H1 (cell line): ENCODE results near the gene KRTAP10-3. TPM values are rescaled to one million over a fixed set of nuclear protein-coding genes. Genes with fewer than 3 reads are reported as not detected.
A peak's percentile ranks its signal among the peaks of the same experiment; 100 is the strongest.

Experiments
- CTCF ChIA-PET: fragments of 300-600 bp; sonication (Branson Sonifier 250); formaldehyde crosslinking; loops from one replicate; lab custom pipeline; 2021; ENCODE audit not compliant: partially characterized antibody; lab: Charles Lee
- POLR2A ChIA-PET: fragments of 300-600 bp; sonication (Branson Sonifier 250); formaldehyde crosslinking; loops from one replicate; lab custom pipeline; 2021; ENCODE audit warnings: inconsistent platforms; ENCODE audit not compliant: partially characterized antibody; lab: Charles Lee
- DNase-seq, 2 experiments: peaks; one replicate each; pipeline versions ENCODE4 v3.0.0 to v3.0.0-alpha.2; 2010 to 2022; ENCODE audit warnings: low spot score in 2 of 2, low read depth in 1 of 2, mixed read lengths in 1 of 2
- FAIRE-seq: peaks from 2 replicates; lab custom pipeline; 2011; peaks lifted over from hg19 to GRCh38; lab: Jason Lieb, UNC
- H2AFZ ChIP-seq: 2 replicates; pipeline ENCODE4 v1.8.1; 2012; ENCODE audit warnings: low read length, inconsistent platforms
- H2AK5ac ChIP-seq: 2 replicates; pipeline ENCODE4 v1.6.1; 2013; ENCODE audit warnings: low read depth, low read length
- H2BK120ac ChIP-seq: replicated peaks from 2 replicates; pipeline ENCODE3; 2013; ENCODE audit warnings: low read depth, low read length, inconsistent platforms
- H2BK12ac ChIP-seq: 2 replicates; pipeline ENCODE4 v1.6.1; 2013; ENCODE audit warnings: low read depth, low read length
- H2BK15ac ChIP-seq: 2 replicates; pipeline ENCODE4 v1.6.1; 2013; ENCODE audit warnings: low read length
- H2BK20ac ChIP-seq: 2 replicates; pipeline ENCODE4 v1.6.1; 2013; ENCODE audit warnings: low read length
- H2BK5ac ChIP-seq: 2 replicates; pipeline ENCODE4 v1.6.1; 2013; ENCODE audit warnings: low read depth, low read length
- H3K14ac ChIP-seq: 2 replicates; pipeline ENCODE4 v1.6.1; 2013; ENCODE audit warnings: inconsistent platforms; ENCODE audit not compliant: insufficient read length
- H3K18ac ChIP-seq: 2 replicates; pipeline ENCODE4 v1.6.1; 2013; ENCODE audit warnings: low read length; ENCODE audit errors: extremely low read depth
- H3K23ac ChIP-seq: 2 replicates; pipeline ENCODE4 v1.6.1; 2013; ENCODE audit warnings: inconsistent platforms; ENCODE audit not compliant: insufficient read length
- H3K23me2 ChIP-seq: 2 replicates; pipeline ENCODE4 v1.6.1; 2013; ENCODE audit warnings: low read depth, low read length
- H3K27ac ChIP-seq: 2 replicates; pipeline ENCODE4 v1.6.1; 2011; ENCODE audit warnings: low read depth, low read length, inconsistent platforms
- H3K27me3 ChIP-seq, 4 experiments: replicated peaks in 1 of 4; 1 replicate in 1 of 4; 2 replicates in 3 of 4; pipeline versions ENCODE4 v1.6.1 to v1.8.1; 2011 to 2013; ENCODE audit warnings: low read length in 3 of 4, mild to moderate bottlenecking in 3 of 4, inconsistent platforms in 2 of 4, mixed read lengths in 2 of 4, moderate library complexity in 1 of 4; ENCODE audit not compliant: control insufficient read depth in 3 of 4, insufficient read depth in 3 of 4; ENCODE audit errors: extremely low read depth in 1 of 4
- H3K36me3 ChIP-seq, 4 experiments: 2 replicates each; pipeline versions ENCODE4 v1.6.1 to v1.8.1; 2011 to 2013; ENCODE audit warnings: mild to moderate bottlenecking in 4 of 4, low read length in 3 of 4, moderate library complexity in 2 of 4, control low read depth in 1 of 4, inconsistent platforms in 1 of 4; ENCODE audit not compliant: insufficient read depth in 4 of 4, control insufficient read depth in 2 of 4
- H3K4ac ChIP-seq: replicated peaks from 2 replicates; pipeline ENCODE3; 2013; ENCODE audit warnings: low read length, low read depth, mixed read lengths, inconsistent platforms; ENCODE audit not compliant: insufficient read length
- H3K4me1 ChIP-seq, 4 experiments: replicated peaks in 1 of 4; 1 replicate in 1 of 4; 2 replicates in 3 of 4; pipeline versions ENCODE4 v1.6.1 to v1.8.1; 2011 to 2013; ENCODE audit warnings: low read length in 3 of 4, inconsistent platforms in 2 of 4, mixed read lengths in 1 of 4; ENCODE audit not compliant: insufficient read depth in 4 of 4, control insufficient read depth in 3 of 4
- H3K4me2 ChIP-seq, 2 experiments: 2 replicates each; pipeline versions ENCODE4 v1.6.1 to v1.8.1; 2011 to 2013; ENCODE audit warnings: low read depth in 2 of 2, low read length in 2 of 2, control low read depth in 1 of 2, inconsistent platforms in 1 of 2, mild to moderate bottlenecking in 1 of 2; ENCODE audit not compliant: insufficient read depth in 1 of 2
- H3K4me3 ChIP-seq, 4 experiments: fragments of 200-600, 300-600 bp in 1 of 4; sonication (generic), shearing (Covaris generic), sonication (Bioruptor Twin) in 1 of 4; 2 replicates each; pipeline versions ENCODE4 v1.5.1 to v1.8.1; 2011 to 2016; ENCODE audit warnings: low read length in 4 of 4, low read depth in 3 of 4, control low read depth in 2 of 4, inconsistent platforms in 2 of 4, mild to moderate bottlenecking in 2 of 4, mixed read lengths in 1 of 4, moderate library complexity in 1 of 4; ENCODE audit not compliant: insufficient read depth in 2 of 4; ENCODE audit errors: extremely low read depth in 1 of 4
- H3K56ac ChIP-seq: replicated peaks from 2 replicates; pipeline ENCODE3; 2013; ENCODE audit warnings: low read depth, mild to moderate bottlenecking, mixed read lengths, low read length, inconsistent platforms; ENCODE audit not compliant: insufficient read length
- H3K79me1 ChIP-seq: 2 replicates; pipeline ENCODE4 v1.6.1; 2013; ENCODE audit warnings: low read depth, low read length, control low read depth
- H3K79me2 ChIP-seq, 2 experiments: 2 replicates each; pipeline versions ENCODE4 v1.6.1 to v1.8.1; 2012 to 2013; ENCODE audit warnings: low read length in 2 of 2, mild to moderate bottlenecking in 2 of 2, inconsistent platforms in 1 of 2; ENCODE audit not compliant: insufficient read depth in 2 of 2, control insufficient read depth in 1 of 2
- H3K9ac ChIP-seq, 4 experiments: replicated peaks in 1 of 4; 1 replicate in 1 of 4; 2 replicates in 3 of 4; pipeline versions ENCODE4 v1.6.1 to v1.8.1; 2011 to 2013; ENCODE audit warnings: low read depth in 3 of 4, low read length in 3 of 4, control low read depth in 2 of 4, mild to moderate bottlenecking in 2 of 4, moderate library complexity in 2 of 4, inconsistent platforms in 1 of 4; ENCODE audit errors: extremely low read depth in 1 of 4
- H3K9me3 ChIP-seq, 2 experiments: 2 replicates each; pipeline versions ENCODE4 v1.6.1 to v1.8.1; 2012 to 2013; ENCODE audit warnings: mild to moderate bottlenecking in 2 of 2, moderate library complexity in 2 of 2, control low read depth in 1 of 2, inconsistent platforms in 1 of 2, low read depth in 1 of 2, low read length in 1 of 2, mixed read lengths in 1 of 2; ENCODE audit not compliant: insufficient read depth in 2 of 2
- H4K20me1 ChIP-seq, 2 experiments: replicated peaks in 1 of 2; 2 replicates each; pipeline versions ENCODE3 to v1.8.1; 2011 to 2013; ENCODE audit warnings: inconsistent platforms in 2 of 2, low read length in 2 of 2, mild to moderate bottlenecking in 1 of 2; ENCODE audit not compliant: insufficient read depth in 2 of 2, control insufficient read depth in 1 of 2
- H4K5ac ChIP-seq: 2 replicates; pipeline ENCODE4 v1.6.1; 2013; ENCODE audit warnings: low read length, low read depth, mixed read lengths, inconsistent platforms; ENCODE audit not compliant: insufficient read length
- H4K8ac ChIP-seq: 2 replicates; pipeline ENCODE4 v1.8.0; 2013; ENCODE audit warnings: mild to moderate bottlenecking, moderate library complexity, low read length, inconsistent platforms; ENCODE audit not compliant: insufficient read depth; ENCODE audit errors: extremely low read depth
- H4K91ac ChIP-seq: replicated peaks from 2 replicates; pipeline ENCODE3; 2013; ENCODE audit warnings: low read length, mixed read lengths, inconsistent platforms; ENCODE audit not compliant: insufficient read length
- BRCA1 ChIP-seq: IDR thresholded peaks from 2 replicates; pipeline ENCODE4 v1.6.1; 2012; ENCODE audit warnings: low read depth, low read length, improper control_type of control experiment
- CREB1 ChIP-seq: IDR thresholded peaks from 2 replicates; pipeline ENCODE4 v1.6.1; 2012; ENCODE audit warnings: inconsistent platforms
- EP300 ChIP-seq, 2 experiments: IDR thresholded peaks; 1 replicate in 1 of 2; 2 replicates in 1 of 2; pipeline ENCODE4 v1.6.1; 2011 to 2012; ENCODE audit warnings: low read depth in 2 of 2, low read length in 2 of 2, mild to moderate bottlenecking in 2 of 2, borderline replicate concordance in 1 of 2, inconsistent platforms in 1 of 2, moderate library complexity in 1 of 2
- JUND ChIP-seq: IDR thresholded peaks from 2 replicates; pipeline ENCODE4 v1.6.1; 2011; ENCODE audit warnings: mild to moderate bottlenecking, improper control_type of control experiment, low read length
- KDM5A ChIP-seq: fragments of 200-600 bp; IDR thresholded peaks from 2 replicates; pipeline ENCODE4 v1.7.1; 2012; ENCODE audit warnings: mild to moderate bottlenecking, low read length, inconsistent platforms, mixed read lengths
- RAD21 ChIP-seq, 2 experiments: IDR thresholded peaks in 1 of 2; conservative IDR thresholded peaks in 1 of 2; 2 replicates each; pipeline ENCODE4 v1.6.1; 2011; ENCODE audit warnings: low read depth in 2 of 2, low read length in 2 of 2, improper control_type of control experiment in 1 of 2, inconsistent platforms in 1 of 2, mild to moderate bottlenecking in 1 of 2, moderate library complexity in 1 of 2
- SAP30 ChIP-seq: fragments of 300-600 bp; sonication (generic); IDR thresholded peaks from 2 replicates; pipeline ENCODE4 v1.7.1; 2012; ENCODE audit warnings: low read length, moderate library complexity, mild to moderate bottlenecking, inconsistent platforms; ENCODE audit not compliant: insufficient read depth, insufficient replicate concordance
- SP4 ChIP-seq: IDR thresholded peaks from 2 replicates; pipeline ENCODE4 v1.6.1; 2012; ENCODE audit warnings: low read length, inconsistent platforms
- WGBS, 2 experiments: shearing (Covaris generic) in 1 of 2; methylation state at CpG; one replicate each; pipeline versions ENCODE4 v1.1.6 to v1.1.7; 2013 to 2015; ENCODE audit warnings: low lambda C conversion rate in 2 of 2, mixed read lengths in 2 of 2, inconsistent platforms in 1 of 2, low coverage in 1 of 2, missing lambda C conversion rate in 1 of 2; ENCODE audit not compliant: insufficient replicate concordance in 2 of 2, insufficient coverage in 1 of 2, insufficient read length in 1 of 2; ENCODE audit errors: extremely low coverage in 1 of 2, missing lambda C conversion rate in 1 of 2; 5-methylcytosine and 5-hydroxymethylcytosine counted together
- polyA plus RNA-seq, 7 experiments: library from polyadenylated mRNA; depleted of rRNA in 3 of 7; stranded (reverse) in 5 of 7; unstranded in 2 of 7; fragments of >200 nt in 5 of 7; fragments of 200-250 nt in 2 of 7; gene quantifications; 1 replicate in 5 of 7; 2 replicates in 1 of 7; 4 replicates in 1 of 7; pipeline versions ENCODE4 v1.2.1 to v1.2.3, GENCODE V29; 2011 to 2013; ENCODE audit warnings: missing spikeins in 2 of 7, mixed read lengths in 2 of 7
- total RNA-seq: library from RNA; stranded (reverse); fragmentation: NEBNext Ultra II Directional; extraction: Animal tissue kit (Norgen Biotek cat#: 25700); gene quantifications from 2 replicates; pipeline ENCODE4 v1.2.1, GENCODE V29; 2021
- TF ChIP-seq, protein P1 (sequence below): IDR thresholded peaks from 2 replicates; pipeline ENCODE4 v1.6.1; 2011; ENCODE audit warnings: low read length, improper control_type of control experiment

KRTAP10-3 gene
- total and polyA plus RNA-seq, 2 of the 8 experiments (the other 6 are each of a cell fraction or from before 2014, with no cell fraction given) = not detected

DNA sequence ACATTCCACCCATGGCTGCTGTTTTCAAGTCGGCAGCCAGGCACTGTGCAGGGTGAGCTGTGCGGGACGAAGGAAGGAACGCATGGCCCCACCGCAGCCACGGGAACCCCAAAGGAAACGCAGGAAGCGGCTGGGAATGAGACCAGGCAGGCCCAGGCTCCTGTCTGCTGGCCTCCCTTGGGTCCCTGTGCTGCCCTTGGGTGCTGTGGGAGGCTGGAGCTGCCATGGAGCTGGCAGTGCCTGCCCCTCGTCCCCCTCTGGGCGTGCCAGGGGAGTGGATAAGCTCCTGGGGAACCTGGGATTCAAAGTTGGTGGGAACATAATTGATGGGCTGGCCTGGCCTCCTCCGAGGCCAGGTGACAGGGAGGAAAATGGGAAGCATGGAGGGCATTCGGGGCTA is 9.7 kb upstream of the KRTAP10-3 start:
- no peak overlapping the region for H3K27ac ChIP-seq
- H3K79me2 ChIP-seq = no peaks in the 10 kb centered on the region
- WGBS, 2 experiments = 91% methylated on average over 12 of the region's 12 CpGs; no CpG with 5 or more reads in 1 of the 2 experiments
- H2AFZ ChIP-seq = no peak overlapping the region; the same call in 1 of the 2 replicates
- H2BK20ac ChIP-seq = no peak overlapping the region
- H3K4me2 ChIP-seq = no peak overlapping the region
- no peaks in the 10 kb centered on the region for H3K36me3 ChIP-seq
- peaks cover 0 to 3% (median 0%) of the 10 kb centered on the region in 4 experiments; a peak in 1 of 7 replicates for H3K4me1 ChIP-seq
- H4K91ac ChIP-seq = no peak overlapping the region
- H2BK12ac ChIP-seq = no peak overlapping the region
- no peaks in the 10 kb centered on the region for H3K79me1 ChIP-seq
- H2AK5ac ChIP-seq = no peak overlapping the region
- no peak overlapping the region for H3K4ac ChIP-seq
- H3K14ac ChIP-seq = no peak overlapping the region
- no peaks in the 10 kb centered on the region for H3K27me3 ChIP-seq
- ChIA-PET POLR2A (no interaction called here), CTCF (interaction anchor here (0.7 to 1.6 kb wide), 4 partner anchors 10 to 41 kb away, joined by 3 to 5 read pairs (median 3); partner anchors contain the start of genes KRTAP10-3 and KRTAP10-5)
- H2BK120ac ChIP-seq = no peak overlapping the region
- no peak overlapping the region for H3K9ac ChIP-seq
- H2BK5ac ChIP-seq = no peak overlapping the region
- H4K8ac ChIP-seq = peak overlapping the region; percentile 57; the same call in 1 of the 2 replicates
- H3K18ac ChIP-seq = no peak overlapping the region; the same call in 1 of the 2 replicates
- no peak overlapping the region for H3K56ac ChIP-seq
- no peak overlapping the region for H3K23ac ChIP-seq
- no peak overlapping the region for H2BK15ac ChIP-seq
- no peak overlapping the region for H3K4me3 ChIP-seq
- no peak overlapping the region for H4K5ac ChIP-seq
- H3K9me3 ChIP-seq = peaks cover 7 to 13% of the 10 kb centered on the region in 2 experiments; a peak in 3 of 4 replicates
- no peak for FAIRE-seq
- H3K23me2 ChIP-seq = no peaks in the 10 kb centered on the region; the same call in 1 of the 2 replicates
- H4K20me1 ChIP-seq = no peaks in the 10 kb centered on the region
- DNase-seq = no peak
- no peak for TF ChIP-seq CREB1
- no peak for TF ChIP-seq RAD21 (IDR thresholded peaks at IDR 0.05 in 1 of 2, conservative IDR thresholded peaks at IDR 0.05 in 1 of 2; ENCODE audit: low read depth in 2 of 2, low read length in 2 of 2)
- TF ChIP-seq KDM5A = no peak
- no peak for TF ChIP-seq EP300 (IDR thresholded peaks at IDR 0.05; ENCODE audit: borderline replicate concordance in 1 of 2, low read depth in 2 of 2, low read length in 2 of 2)
- no peak for TF ChIP-seq BRCA1
- TF ChIP-seq, protein P1, sequence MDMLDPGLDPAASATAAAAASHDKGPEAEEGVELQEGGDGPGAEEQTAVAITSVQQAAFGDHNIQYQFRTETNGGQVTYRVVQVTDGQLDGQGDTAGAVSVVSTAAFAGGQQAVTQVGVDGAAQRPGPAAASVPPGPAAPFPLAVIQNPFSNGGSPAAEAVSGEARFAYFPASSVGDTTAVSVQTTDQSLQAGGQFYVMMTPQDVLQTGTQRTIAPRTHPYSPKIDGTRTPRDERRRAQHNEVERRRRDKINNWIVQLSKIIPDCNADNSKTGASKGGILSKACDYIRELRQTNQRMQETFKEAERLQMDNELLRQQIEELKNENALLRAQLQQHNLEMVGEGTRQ = no peak
- no peak for TF ChIP-seq SAP30
- no peak for TF ChIP-seq JUND
- no peak for TF ChIP-seq SP4
